HCT116 (cell line): ENCODE measurements around the gene UROS. TPM values are rescaled to one million over a fixed set of nuclear protein-coding genes. Genes with fewer than 3 reads are reported as not detected.

Source experiments
- ATAC-seq: fragments of 200-7000 bp; cut with Tn5 transposase; 2 replicates; pipeline ENCODE4 v1.9.1; 2020; ENCODE audit warnings: mild to moderate bottlenecking, moderate library complexity
- BruUV-seq: library from RNA; stranded (reverse); fragments of 400-500 nt; replicated peaks from 2 replicates; lab custom pipeline; 2021; lab: Mats Ljungman, UMichigan
- CTCF ChIA-PET: fragments of 300-600 bp; sonication (Branson Sonifier 250); formaldehyde crosslinking; loops from one replicate; lab custom pipeline; 2021; ENCODE audit warnings: antibody characterized with exemption; lab: Charles Lee
- POLR2A ChIA-PET: fragments of 300-600, 350-600 bp; sonication (Branson Sonifier 250); formaldehyde crosslinking; loops from one replicate; lab custom pipeline; 2021; ENCODE audit warnings: antibody characterized with exemption; lab: Charles Lee
- RAD21 ChIA-PET, 2 experiments: fragments of 300-600 bp; sonication (Branson Sonifier 250); formaldehyde crosslinking; loops; one replicate each; lab custom pipeline; 2023; ENCODE audit warnings: low total read pairs in 2 of 2; ENCODE audit not compliant: uncharacterized antibody in 2 of 2, unreplicated experiment in 2 of 2, low non-redundant PET in 1 of 2; lab: Charles Lee
- DNase-seq: peaks from one replicate; pipeline ENCODE4 v3.0.0-alpha.2; 2010; ENCODE audit warnings: low read depth, low spot score
- H2AFZ ChIP-seq: fragments of 200-600 bp; shearing (Covaris generic), sonication (generic); 2 replicates; pipeline ENCODE4 v1.6.1; 2017; ENCODE audit warnings: low read depth, mixed run types, mixed read lengths, antibody characterized with exemption, low read length; ENCODE audit not compliant: poor library complexity, severe bottlenecking
- H3K27ac ChIP-seq: 2 replicates; pipeline ENCODE4 v1.5.1; 2012; ENCODE audit warnings: low read depth, low read length
- H3K27me3 ChIP-seq: fragments of 200-600 bp; sonication (generic); 2 replicates; pipeline ENCODE4 v1.6.1; 2016; ENCODE audit warnings: mixed run types, low read length, mixed read lengths; ENCODE audit not compliant: insufficient read depth
- H3K36me3 ChIP-seq, 2 experiments: fragments of 200-500 bp in 1 of 2; fragments of 200-600 bp in 1 of 2; sonication (Bioruptor generic) in 1 of 2; sonication (generic) in 1 of 2; 2 replicates each; pipeline versions ENCODE4 v1.5.1 to v1.6.1; 2014 to 2016; ENCODE audit warnings: low read length in 2 of 2, inconsistent platforms in 1 of 2, mixed read lengths in 1 of 2, mixed run types in 1 of 2; ENCODE audit not compliant: insufficient read depth in 2 of 2, control insufficient read depth in 1 of 2
- H3K4me1 ChIP-seq, 2 experiments: fragments of 200-600 bp in 1 of 2; sonication (generic) in 1 of 2; 2 replicates each; pipeline versions ENCODE4 v1.5.1 to v1.6.1; 2012 to 2017; ENCODE audit warnings: low read length in 2 of 2, inconsistent platforms in 1 of 2, mild to moderate bottlenecking in 1 of 2, mixed read lengths in 1 of 2, mixed run types in 1 of 2, moderate library complexity in 1 of 2; ENCODE audit not compliant: insufficient read depth in 2 of 2, control insufficient read depth in 1 of 2
- H3K4me2 ChIP-seq: fragments of 200-600 bp; sonication (generic); 2 replicates; pipeline ENCODE4 v1.6.1; 2017; ENCODE audit warnings: mixed run types, low read length, mixed read lengths
- H3K4me3 ChIP-seq, 2 experiments: fragments of 200-600 bp in 1 of 2; sonication (generic) in 1 of 2; replicated peaks in 1 of 2; 2 replicates each; pipeline ENCODE4 v1.5.1; 2011 to 2016; ENCODE audit warnings: low read length in 2 of 2, control low read depth in 1 of 2, low read depth in 1 of 2, mild to moderate bottlenecking in 1 of 2, mixed read lengths in 1 of 2, mixed run types in 1 of 2
- H3K79me2 ChIP-seq: fragments of 200-600 bp; sonication (generic); 2 replicates; pipeline ENCODE4 v1.6.1; 2017; ENCODE audit warnings: mild to moderate bottlenecking, mixed run types, low read length, moderate library complexity, mixed read lengths; ENCODE audit not compliant: insufficient read depth
- H3K9ac ChIP-seq: fragments of 200-600 bp; sonication (generic); 2 replicates; pipeline ENCODE4 v1.6.1; 2016; ENCODE audit warnings: low read length, mixed read lengths
- H3K9me2 ChIP-seq: fragments of 200-600 bp; sonication (generic), shearing (Covaris generic); 2 replicates; pipeline ENCODE4 v1.6.1; 2017; ENCODE audit warnings: mixed run types, mild to moderate bottlenecking, moderate library complexity; ENCODE audit not compliant: insufficient read depth
- H3K9me3 ChIP-seq, 2 experiments: fragments of 200-500 bp in 1 of 2; fragments of 200-600 bp in 1 of 2; sonication (Bioruptor generic) in 1 of 2; sonication (generic) in 1 of 2; 2 replicates each; pipeline ENCODE4 v1.6.1; 2014 to 2017; ENCODE audit warnings: low read length in 2 of 2, mixed read lengths in 2 of 2, inconsistent platforms in 1 of 2, low read depth in 1 of 2, mild to moderate bottlenecking in 1 of 2, mixed run types in 1 of 2, moderate library complexity in 1 of 2; ENCODE audit not compliant: control insufficient read depth in 1 of 2, insufficient read depth in 1 of 2
- H4K20me1 ChIP-seq: fragments of 200-600 bp; sonication (generic), shearing (Covaris generic); 2 replicates; pipeline ENCODE4 v1.6.1; 2017; ENCODE audit warnings: mixed run types, mild to moderate bottlenecking, moderate library complexity; ENCODE audit not compliant: insufficient read depth
- ATF3 ChIP-seq: IDR thresholded peaks from 2 replicates; pipeline ENCODE4 v1.6.1; 2012
- CBX3 ChIP-seq: IDR thresholded peaks from 2 replicates; pipeline ENCODE4 v1.6.1; 2012; ENCODE audit warnings: low read depth
- CEBPB ChIP-seq: IDR thresholded peaks from 2 replicates; pipeline ENCODE4 v1.6.1; 2012; ENCODE audit warnings: low read depth
- EGR1 ChIP-seq: IDR thresholded peaks from 2 replicates; pipeline ENCODE4 v1.6.1; 2012; ENCODE audit warnings: low read depth
- ELF1 ChIP-seq: IDR thresholded peaks from 2 replicates; pipeline ENCODE4 v1.6.1; 2012; ENCODE audit warnings: low read depth, borderline replicate concordance
- EZH2 ChIP-seq: fragments of 200-600 bp; sonication (generic); IDR thresholded peaks from 2 replicates; pipeline ENCODE4 v1.6.1; 2017; ENCODE audit warnings: antibody characterized with exemption, mixed run types
- FOSL1 ChIP-seq: IDR thresholded peaks from 2 replicates; pipeline ENCODE4 v1.6.1; 2012; ENCODE audit warnings: low read depth
- MAX ChIP-seq: IDR thresholded peaks from 2 replicates; pipeline ENCODE4 v1.6.1; 2012
- ZBTB33 ChIP-seq: IDR thresholded peaks from 2 replicates; pipeline ENCODE4 v1.6.1; 2011; ENCODE audit warnings: mild to moderate bottlenecking, low read length, moderate library complexity; ENCODE audit not compliant: insufficient replicate concordance; ENCODE audit errors: extremely low read depth
- ZFX ChIP-seq: fragments of 450-650 bp; IDR thresholded peaks from 2 replicates; pipeline ENCODE4 v1.6.1; 2017
- ZNF274 ChIP-seq: fragments of 200-500 bp; sonication (Bioruptor generic); IDR thresholded peaks from 2 replicates; pipeline ENCODE4 v1.6.1; 2014; ENCODE audit warnings: mild to moderate bottlenecking, low read depth, low read length, inconsistent platforms
- intact Hi-C: fragments of 100-400 bp; cut with micrococcal nuclease; formaldehyde crosslinking; loops from 2 replicates; pipeline ENCODE4 v1.10.0; 2022
- total RNA-seq: library from RNA; stranded (reverse); gene quantifications from one replicate; pipeline ENCODE4 v1.2.1, GENCODE V29; 2021; ENCODE audit not compliant: unreplicated experiment

Gene UROS
- total RNA-seq, 1 experiment from 2014 or later: 63.9 TPM

- H3K4me1 ChIP-seq: peaks cover 0 to 4% of the 10 kb centered on the region in 2 experiments; a peak in 1 of 4 replicates
- H3K9me3 ChIP-seq: no peaks in the 10 kb centered on the region
- ChIA-PET CTCF (no interaction called here), RAD21 (no interaction called here), POLR2A (no interaction called here)
- DNase-seq: no peak
- no peak for TF ChIP-seq EGR1
- no peak for TF ChIP-seq FOSL1
- no peak for TF ChIP-seq ZBTB33
- TF ChIP-seq ZFX: no peak
- BruUV-seq: no TSS peak
- no peaks in the 10 kb centered on the region for H4K20me1 ChIP-seq
- H3K4me3 ChIP-seq: no peak overlapping the region
- no peak overlapping the region for H3K27ac ChIP-seq
- no peaks in the 10 kb centered on the region for H3K9me2 ChIP-seq
- no peaks in the 10 kb centered on the region for H3K79me2 ChIP-seq
- H2AFZ ChIP-seq: no peak overlapping the region
- no peak overlapping the region for H3K9ac ChIP-seq
- ATAC-seq: peak; percentile 54
- no peaks in the 10 kb centered on the region for H3K27me3 ChIP-seq
- intact Hi-C loops: no loop called here
- H3K4me2 ChIP-seq: no peak overlapping the region
- H3K36me3 ChIP-seq: 0 out of 4 replicates have a peak, but pooled peaks cover 0 to 2% of the 10 kb centered on the region in 2 experiments
These were observed 34.7 kb downstream of the UROS start for GRCh38 chr10:125788156-125789034.

- no TSS peak for BruUV-seq
- no peak overlapping the region for H2AFZ ChIP-seq
- H3K9me2 ChIP-seq: no peaks in the 10 kb centered on the region
- TF ChIP-seq CEBPB (no peak), MAX (no peak), CBX3 (no peak), EZH2 (no peak), ELF1 (no peak), ATF3 (no peak), ZNF274 (no peak)
- H3K4me2 ChIP-seq: no peak overlapping the region
- DNase-seq (no peak), ATAC-seq (no peak)
- POLR2A ChIA-PET: interaction anchor here (1.0 kb wide), 1 partner anchor 11 kb away, joined by 4 read pairs; no protein-coding TSS in a partner anchor
- H3K9ac ChIP-seq: no peak overlapping the region
- CTCF ChIA-PET: no interaction called here
- no peak overlapping the region for H3K4me3 ChIP-seq
- RAD21 ChIA-PET: no interaction called here
- peaks cover 0 to 4% of the 10 kb centered on the region in 2 experiments; a peak in 1 of 4 replicates for H3K4me1 ChIP-seq
- H3K27me3 ChIP-seq: no peaks in the 10 kb centered on the region
- no peaks in the 10 kb centered on the region for H3K79me2 ChIP-seq
- no peaks in the 10 kb centered on the region for H3K9me3 ChIP-seq
- intact Hi-C loops: no loop called here
- no peaks in the 10 kb centered on the region for H4K20me1 ChIP-seq
- H3K27ac ChIP-seq: no peak overlapping the region
- no peaks in the 10 kb centered on the region for H3K36me3 ChIP-seq
These were observed 37.3 kb downstream of the UROS start for GRCh38 chr10:125785791-125786190.
